Testis (tissue), 2 donors: Measurements from ENCODE around the gene TMEM151B.

ENCODE experiments used
- CTCF ChIP-seq, 3 experiments: fragments of 450-650 bp in 2 of 3; fragments of 200-600 bp in 1 of 3; sonication (generic) in 1 of 3; IDR thresholded peaks; one replicate each; pipeline ENCODE4 v1.5.1; 2016 to 2019; ENCODE audit warnings: antibody characterized with exemption in 3 of 3, mild to moderate bottlenecking in 2 of 3, moderate library complexity in 1 of 3
- POLR2A ChIP-seq: fragments of 450-650 bp; IDR thresholded peaks from one replicate; pipeline ENCODE4 v1.6.1; 2017; ENCODE audit warnings: antibody characterized with exemption, mild to moderate bottlenecking, moderate library complexity

- TF ChIP-seq POLR2A = no peak
- TF ChIP-seq CTCF (IDR thresholded peaks at IDR 0.05) = no peak
Measured at GRCh38 chr6:44327096-44327495, 56.8 kb downstream of the TMEM151B start.
